Measurements from ENCODE around the gene ZNF827. TPM values are rescaled to one million over a fixed set of nuclear protein-coding genes. Genes with fewer than 3 reads are reported as not detected.

The ZNF827 gene
- total RNA-seq, 4 donors from 2014 or later: 5.2 to 11.8 (median 7.1) TPM

DNA sequence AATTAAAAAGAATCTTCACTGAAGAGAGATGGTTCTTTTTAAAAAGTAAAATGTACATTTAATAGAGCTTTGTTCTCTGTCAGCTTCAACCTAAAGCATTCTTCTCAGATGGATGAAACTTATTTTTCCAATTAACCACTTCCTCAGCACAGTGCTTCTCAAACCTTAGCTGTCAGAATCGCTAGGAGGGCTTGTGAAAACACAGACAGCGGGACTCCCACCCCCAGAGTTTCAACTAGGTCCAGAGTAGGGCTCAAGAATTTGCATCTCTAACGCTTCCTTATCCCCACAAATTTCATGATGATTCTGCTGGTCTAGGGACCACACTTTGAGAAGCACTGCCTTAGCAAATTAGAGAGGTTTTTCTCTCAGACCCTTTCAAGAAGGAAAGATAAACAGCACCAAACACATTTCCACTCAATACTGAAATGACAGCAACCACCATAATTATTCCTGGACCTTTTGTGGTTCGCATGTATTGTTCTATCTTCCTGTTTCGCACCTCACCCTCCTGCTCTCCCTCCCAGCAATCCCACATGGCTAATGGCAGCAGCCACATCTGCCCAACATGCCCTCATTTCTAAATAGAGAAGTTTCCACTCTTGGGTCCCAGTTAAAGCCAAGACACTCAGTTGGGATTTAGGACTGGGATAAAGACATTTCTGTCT lies 73.2 kb downstream of the ZNF827 start:
- no peak for DNase-seq (ENCODE audit: low spot score)

DNA sequence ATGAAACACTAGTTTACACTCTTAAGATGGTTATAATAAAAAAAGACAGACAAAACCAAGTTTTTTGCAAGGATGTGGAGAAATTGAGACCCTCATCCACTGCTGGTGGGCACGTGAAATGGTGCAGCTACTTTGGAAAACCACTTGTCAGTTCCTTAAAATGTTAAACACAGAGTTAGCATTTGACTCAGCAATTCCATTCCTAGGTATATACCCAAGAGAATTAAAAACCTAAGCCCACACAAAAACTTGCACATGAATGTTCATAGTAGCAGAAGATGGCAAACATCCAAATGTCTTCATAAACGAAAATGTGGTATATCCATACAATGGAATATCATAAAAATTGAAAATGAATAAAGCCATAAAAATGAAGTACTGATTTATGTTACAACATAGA lies 75.4 kb downstream of the ZNF827 start:
- TF ChIP-seq, protein P1, sequence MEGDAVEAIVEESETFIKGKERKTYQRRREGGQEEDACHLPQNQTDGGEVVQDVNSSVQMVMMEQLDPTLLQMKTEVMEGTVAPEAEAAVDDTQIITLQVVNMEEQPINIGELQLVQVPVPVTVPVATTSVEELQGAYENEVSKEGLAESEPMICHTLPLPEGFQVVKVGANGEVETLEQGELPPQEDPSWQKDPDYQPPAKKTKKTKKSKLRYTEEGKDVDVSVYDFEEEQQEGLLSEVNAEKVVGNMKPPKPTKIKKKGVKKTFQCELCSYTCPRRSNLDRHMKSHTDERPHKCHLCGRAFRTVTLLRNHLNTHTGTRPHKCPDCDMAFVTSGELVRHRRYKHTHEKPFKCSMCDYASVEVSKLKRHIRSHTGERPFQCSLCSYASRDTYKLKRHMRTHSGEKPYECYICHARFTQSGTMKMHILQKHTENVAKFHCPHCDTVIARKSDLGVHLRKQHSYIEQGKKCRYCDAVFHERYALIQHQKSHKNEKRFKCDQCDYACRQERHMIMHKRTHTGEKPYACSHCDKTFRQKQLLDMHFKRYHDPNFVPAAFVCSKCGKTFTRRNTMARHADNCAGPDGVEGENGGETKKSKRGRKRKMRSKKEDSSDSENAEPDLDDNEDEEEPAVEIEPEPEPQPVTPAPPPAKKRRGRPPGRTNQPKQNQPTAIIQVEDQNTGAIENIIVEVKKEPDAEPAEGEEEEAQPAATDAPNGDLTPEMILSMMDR (IDR thresholded peaks at IDR 0.05): no peak
- ATAC-seq (ENCODE audit: low FRiP score) (no peak), DNase-seq (ENCODE audit: low spot score) (no peak)

More for the DNA sequence above, 73.2 kb downstream of the ZNF827 start:
- TF ChIP-seq, protein P1 (IDR thresholded peaks at IDR 0.05): no peak
- no peak for ATAC-seq (ENCODE audit: low FRiP score)

DNA sequence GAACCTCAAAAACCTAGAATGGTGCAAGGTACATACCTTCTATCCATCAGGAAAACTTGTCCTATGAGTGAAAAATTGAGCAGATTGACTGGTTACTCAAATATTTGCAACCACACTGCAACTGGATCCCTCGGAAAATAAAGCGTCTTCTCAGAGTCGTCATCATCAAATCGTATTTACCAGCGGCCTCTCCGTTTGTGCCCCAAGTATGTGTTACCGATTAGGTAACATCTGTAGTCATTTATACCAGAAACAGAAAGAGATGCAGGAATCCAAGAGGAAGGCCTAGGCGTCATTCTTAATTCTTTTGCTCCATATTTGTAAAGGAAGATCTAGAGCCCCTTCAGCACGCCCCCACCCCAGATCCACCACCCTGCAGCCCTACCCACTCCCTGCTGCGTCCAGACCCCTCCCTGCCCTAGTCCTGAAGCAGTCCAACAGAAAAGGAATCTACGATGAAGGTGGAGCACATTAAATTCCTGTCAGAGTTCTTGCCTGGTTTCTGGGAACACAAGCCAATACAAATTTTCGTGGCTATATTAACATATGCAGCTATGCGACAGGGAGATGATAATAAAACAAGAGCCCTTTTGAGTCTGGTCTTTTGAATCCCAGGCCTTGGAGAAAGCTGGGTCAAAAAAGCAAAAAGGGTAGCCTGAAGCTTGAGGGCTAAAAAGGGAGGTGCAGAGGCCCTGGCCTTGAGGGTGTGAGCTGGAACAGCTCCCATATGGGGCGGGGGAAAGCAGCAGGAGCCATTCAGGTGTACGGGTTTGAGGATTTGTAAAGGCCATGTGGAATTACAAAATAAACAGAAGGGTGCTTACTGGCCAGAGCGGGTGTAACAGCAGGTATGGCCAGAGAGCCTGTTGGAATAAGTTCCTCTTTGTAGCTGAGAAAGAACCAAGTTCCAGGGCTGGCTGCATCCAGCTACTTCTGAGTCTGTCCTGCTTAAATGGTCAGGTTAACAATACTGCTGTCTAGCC lies 77.0 kb downstream of the ZNF827 start:
- DNase-seq (ENCODE audit: low spot score) (no peak), ATAC-seq (ENCODE audit: low FRiP score) (no peak)
- TF ChIP-seq, protein P1 (IDR thresholded peaks at IDR 0.05): no peak

DNA sequence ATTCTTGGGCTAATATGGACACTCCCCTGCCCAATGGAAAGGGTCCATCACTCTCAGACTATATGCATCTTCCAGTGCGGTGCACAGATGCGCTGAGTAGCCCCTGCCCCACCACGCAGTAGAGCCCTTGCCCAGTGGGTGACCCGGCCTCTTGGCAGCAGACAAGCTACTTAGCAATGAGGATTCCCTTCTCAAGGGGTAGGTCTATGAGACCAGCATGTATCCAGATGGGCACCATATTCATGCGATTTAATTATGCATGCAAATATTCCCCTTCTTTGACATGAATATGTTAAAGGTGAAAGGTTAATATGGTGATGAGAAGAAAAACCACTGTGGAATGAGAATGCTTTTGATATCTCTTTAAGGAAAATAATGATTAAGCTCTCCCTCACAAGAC lies 77.7 kb downstream of the ZNF827 start:
- ATAC-seq (ENCODE audit: low FRiP score): no peak
- DNase-seq (ENCODE audit: low spot score): no peak
- TF ChIP-seq, protein P1 (IDR thresholded peaks at IDR 0.05): no peak

DNA sequence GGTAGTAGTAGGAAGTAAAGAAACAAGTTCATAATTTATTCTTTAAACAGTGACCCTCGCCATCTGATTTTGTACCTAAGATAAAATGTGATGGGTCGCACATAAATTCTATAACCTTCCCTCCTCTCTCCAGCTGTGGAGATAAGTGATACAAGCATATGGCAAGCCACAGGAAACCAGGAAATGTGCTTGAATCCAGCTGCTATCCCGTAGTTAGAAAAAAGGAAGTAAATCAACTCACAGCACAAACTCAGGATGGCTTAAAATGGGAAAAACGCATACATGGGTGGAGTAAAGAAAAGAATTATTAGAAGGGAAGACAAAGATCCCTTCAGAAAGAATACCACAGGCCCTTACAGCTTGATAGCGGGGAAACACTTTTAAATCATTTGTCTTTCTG lies 78.2 kb downstream of the ZNF827 start:
- no peak for ATAC-seq (ENCODE audit: low FRiP score)
- TF ChIP-seq, protein P1 (IDR thresholded peaks at IDR 0.05): no peak
- DNase-seq (ENCODE audit: low spot score): no peak

DNA sequence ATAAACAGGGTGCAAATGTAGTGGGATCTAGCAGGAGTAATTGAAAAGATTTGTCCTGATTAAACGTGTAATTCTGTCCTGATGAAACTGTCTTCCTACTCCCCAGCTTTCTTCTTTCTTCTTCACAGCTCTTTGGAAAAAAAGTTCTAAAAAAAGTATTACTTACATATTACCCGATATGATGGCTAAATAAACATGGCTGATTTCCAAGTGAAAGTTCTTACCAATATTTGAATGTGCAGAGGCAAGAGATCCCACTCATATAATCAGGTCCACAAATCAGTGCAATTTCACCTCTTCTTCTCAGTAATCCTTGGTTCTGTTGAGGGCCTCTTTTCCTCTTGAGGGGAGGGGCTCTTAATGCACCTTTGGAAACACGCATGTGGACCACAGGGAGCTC lies 78.7 kb downstream of the ZNF827 start:
- TF ChIP-seq, protein P1 (IDR thresholded peaks at IDR 0.05): no peak
- no peak for ATAC-seq (ENCODE audit: low FRiP score)
- no peak for DNase-seq (ENCODE audit: low spot score)

All from omental fat pad (tissue), 4 donors.